GM18498 (cell line): ENCODE results near the gene DLGAP3.

Experiments
- ATAC-seq: cut with Tn5 transposase; IDR thresholded peaks from one replicate; pipeline ENCODE4 v1.9.1; 2021; ENCODE audit warnings: mild to moderate bottlenecking, moderate library complexity; ENCODE audit not compliant: unreplicated experiment

Gene DLGAP3

GRCh38 chr1:34868230-34869049 is 61.0 kb downstream of the DLGAP3 start:
- no peak for ATAC-seq

- ATAC-seq, result no peak
Observed at GRCh38 chr1:34867415-34867814, 62.0 kb downstream of the DLGAP3 start.

DNA sequence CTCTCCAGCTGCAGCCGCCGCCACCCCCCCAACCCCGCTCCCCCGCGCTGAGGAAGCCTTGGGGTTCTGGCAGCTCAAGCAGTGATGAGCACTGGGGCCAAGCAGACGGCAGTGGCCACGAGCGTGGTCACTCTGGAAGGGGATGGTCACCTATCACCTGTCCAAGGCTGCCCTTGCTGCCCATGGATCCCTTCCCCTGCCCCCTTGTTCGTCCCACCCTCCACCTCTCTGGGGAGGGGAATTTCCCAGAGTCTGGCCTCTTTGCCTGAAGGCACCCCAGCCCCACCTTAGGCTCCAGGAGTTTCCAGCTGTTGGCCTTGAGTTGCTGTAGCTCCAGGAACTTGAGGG is 62.7 kb downstream of the DLGAP3 start:
- ATAC-seq, result no peak

- ATAC-seq, result peak; percentile 62
Observed at GRCh38 chr1:34865981-34866761, 63.3 kb downstream of the DLGAP3 start.

DNA sequence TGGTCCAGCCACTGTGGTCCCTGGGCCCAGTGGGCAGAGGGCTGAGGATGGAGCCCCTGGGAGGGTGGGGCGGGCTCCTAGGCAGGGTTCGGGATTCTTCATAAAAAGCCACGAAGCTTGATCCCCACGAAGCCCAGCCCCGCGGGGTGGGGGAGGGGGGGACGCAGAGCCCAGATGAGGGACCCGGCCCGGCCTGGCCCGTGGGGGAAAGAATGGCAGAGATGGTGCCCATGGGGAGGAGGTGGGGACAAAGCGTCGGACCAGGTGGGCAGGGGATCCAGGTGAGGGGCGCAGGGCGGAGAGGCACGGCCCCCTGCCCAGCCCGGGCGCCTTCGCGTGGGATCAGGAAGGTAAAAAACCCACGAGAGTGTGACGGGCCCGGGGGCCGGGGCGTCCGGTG is 63.9 kb downstream of the DLGAP3 start:
- no peak for ATAC-seq

DNA sequence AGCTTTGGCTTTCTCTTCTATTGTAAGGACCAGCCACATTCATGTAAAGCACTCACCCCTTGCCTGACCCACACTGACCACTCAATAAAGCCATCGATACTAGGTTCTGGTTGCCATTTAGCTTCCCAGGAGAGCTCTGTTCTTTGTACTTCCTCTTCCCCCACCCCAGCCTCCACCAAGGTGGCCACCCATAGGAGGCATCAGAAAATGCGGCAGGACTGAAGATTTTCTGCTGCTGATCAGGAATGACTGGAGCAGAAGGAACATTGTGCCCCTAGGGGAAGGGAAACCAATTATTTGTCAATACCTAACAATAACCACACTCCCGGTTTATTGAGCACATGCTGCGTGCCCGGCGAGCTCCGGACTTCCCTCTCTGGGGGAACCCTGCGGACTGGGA is 64.7 kb downstream of the DLGAP3 start:
- ATAC-seq, result no peak

DNA sequence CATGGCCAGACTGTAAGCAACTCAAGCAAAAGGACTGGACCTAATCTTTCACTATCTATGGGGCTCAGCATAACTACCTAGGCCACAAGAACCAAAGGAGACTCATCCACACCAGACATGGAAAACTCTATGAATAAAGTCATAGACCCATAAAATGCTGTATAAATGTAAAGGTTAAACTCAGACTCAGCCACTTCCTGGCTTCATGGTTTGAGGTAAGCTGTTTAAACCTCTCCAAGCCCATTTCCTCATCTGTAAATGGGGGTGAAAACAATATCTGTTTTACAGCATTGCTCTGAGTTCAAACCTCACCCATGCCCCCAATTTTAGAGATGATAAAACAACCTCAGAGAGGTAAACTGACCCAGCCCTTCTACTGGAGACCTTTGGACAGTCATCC is 65.9 kb downstream of the DLGAP3 start:
- ATAC-seq, result no peak

DNA sequence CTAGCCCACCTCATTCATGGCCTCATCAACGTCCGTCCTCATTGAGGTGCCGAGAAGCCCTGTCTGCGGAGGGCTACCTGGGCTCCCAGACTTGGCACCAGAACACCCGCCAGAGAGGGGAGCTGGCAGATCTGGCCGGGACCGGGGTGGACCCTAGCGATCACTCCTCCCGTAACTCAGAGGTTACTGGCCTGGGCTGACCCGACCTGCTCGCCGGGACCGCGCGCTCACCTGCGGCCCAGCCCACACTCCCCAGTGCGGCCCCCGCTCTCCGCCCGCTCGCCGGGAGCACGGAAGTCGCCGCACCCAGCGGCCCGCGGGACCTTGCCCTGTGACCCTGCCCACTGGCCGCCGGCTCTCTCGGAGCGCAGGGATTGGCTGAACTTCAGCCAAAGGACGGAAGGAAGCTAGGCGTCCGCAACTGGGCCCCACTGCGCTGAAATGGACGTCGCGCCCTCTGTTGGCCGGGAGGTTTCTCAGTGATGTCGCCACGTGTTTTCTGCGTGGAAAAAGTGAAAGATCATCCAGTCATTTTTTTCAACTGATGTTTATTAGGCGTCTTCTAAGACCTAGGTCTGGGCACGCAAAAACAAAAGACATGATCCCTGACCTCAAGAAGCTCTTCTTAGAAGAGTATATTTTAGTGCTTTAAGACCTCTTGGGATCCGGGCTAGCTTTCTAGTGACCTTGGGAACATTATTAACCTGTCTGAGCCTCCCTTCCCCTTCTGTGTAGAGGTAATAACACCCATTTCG is 69.8 kb downstream of the DLGAP3 start, which contains the start of gene SMIM12:
Gene SMIM12, minus strand, starts transcription at position 304 of the 755 bp plus-strand sequence. CDS start 3,772 bp downstream, outside the sequence.
- ATAC-seq, result peak; percentile 96

GRCh38 chr1:34858901-34859445 is 70.5 kb downstream of the DLGAP3 start:
- peak; percentile 2 for ATAC-seq

- ATAC-seq, result no peak
Observed at GRCh38 chr1:34856697-34857096, 72.8 kb downstream of the DLGAP3 start.

DNA sequence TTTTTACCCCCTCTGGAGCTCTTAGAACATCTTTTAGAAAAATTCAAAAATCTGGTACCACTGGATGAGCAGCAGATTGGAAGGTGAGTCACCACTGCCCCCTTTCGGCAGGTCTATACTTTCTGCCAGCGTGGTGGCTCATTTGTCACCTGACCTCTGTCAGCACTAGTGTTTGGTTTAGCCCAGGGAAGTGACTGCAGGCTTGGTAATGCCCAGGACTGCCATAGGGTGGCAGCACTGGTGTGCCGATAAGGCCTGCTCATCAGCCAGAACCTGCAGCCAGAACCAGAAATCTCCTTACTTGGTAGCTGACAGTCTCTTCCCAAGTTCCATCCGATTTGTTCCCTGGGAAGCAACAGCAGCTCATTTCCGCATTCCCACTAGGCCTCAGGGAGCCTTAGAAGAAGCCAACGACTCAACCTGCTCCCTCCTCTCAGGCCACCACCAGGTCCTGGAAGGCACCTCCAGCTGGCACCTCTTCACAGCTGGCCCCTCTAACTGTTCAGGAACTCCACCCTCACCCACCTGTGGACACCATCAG is 76.7 kb downstream of the DLGAP3 start:
- peak; percentile 96 for ATAC-seq

- ATAC-seq, result no peak
Observed at GRCh38 chr1:34851431-34852105, 77.9 kb downstream of the DLGAP3 start.

DNA sequence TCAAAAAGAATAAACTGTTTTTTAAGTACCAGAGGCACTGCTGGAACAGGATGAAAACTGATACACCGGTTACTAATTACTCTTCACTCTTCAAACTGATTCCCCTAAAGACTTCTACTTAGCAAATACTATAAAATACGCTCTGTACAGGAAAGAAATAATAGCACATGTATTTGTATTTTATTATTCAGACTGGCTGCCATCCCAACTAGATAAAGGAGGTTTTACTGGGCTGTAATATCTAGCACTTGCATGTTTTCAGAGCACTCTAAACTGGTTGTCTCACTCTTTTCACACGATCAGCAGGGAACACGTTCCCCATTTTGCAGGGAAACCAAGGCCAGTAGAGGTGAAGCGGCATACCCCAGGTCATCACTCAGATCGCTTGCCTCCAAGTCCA is 79.1 kb downstream of the DLGAP3 start:
- no peak for ATAC-seq

DNA sequence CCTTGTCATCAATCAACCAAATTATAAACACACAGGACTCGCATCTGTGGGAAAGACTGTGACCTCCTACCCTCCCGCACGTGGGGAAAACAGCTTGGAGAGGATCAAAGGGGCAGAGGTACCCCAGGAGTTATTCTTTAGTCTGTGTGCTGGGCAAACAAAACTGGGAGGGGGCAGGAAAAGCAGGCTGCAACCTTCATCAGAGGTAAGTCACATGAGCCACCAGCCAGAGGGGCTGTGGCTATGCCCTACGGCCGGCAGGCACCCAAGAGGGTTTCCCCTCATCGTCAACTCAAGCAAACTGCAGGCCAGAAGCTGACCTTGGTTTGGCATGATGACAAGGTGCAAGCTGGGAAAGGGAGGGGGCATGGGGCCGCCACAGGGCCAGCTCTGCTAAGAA is 82.4 kb downstream of the DLGAP3 start:
- ATAC-seq, result no peak

DNA sequence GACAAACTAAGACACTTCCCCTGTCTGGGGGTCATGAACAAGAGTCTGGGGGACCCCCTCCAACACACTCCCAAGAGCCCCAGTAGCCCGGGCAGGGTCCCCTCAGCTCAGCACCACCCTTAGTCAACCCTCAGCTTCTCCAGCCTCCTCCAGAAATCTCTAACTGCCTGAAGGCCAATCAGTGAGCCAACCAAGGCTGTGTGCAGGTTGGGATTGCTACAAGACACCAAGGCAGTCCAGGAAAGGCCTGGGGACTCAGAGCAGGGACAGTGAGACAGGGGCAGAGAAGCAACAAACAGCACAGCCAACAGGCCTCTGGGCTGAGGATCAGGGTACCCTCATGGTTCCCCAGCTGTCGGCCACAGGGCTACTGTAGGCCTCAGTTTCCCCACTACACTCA is 83.2 kb downstream of the DLGAP3 start:
- no peak for ATAC-seq

DNA sequence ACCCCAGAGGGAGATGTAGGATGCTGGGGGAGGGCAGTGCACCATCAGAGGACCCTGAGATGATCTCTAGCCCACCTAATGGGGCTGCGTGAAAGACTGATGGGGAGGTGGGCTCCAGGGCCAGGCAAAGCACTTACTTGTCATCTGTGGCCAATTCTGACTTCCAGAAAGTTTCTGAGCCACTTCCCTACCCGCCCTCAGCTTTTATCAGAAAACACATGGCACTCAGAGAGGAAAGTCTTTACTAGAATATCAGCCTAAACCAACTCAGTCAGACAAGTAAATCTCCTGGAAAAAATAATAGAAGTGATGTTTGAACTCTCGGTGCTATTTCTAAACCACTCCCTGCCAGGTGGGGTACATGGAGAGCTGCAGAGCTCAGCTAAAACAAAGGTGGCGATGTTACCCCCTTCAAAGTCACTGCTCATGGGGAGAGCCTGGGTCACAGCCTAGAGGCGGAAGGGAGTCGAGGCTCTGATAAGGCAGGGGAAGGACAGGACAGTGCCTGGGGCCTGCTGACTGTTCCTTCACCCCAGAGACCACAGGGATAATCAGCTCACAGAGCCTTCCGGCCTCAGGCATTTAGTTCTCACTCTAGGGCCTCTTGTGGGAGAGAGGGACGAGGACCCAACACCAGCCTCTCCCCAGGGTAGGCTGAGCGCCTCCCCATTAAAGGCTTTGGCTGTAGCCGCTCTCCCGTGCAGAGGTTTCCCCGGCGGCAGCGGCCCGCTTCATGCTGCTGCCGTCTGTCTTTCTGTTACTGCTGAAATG is 84.1 kb downstream of the DLGAP3 start:
- no peak for ATAC-seq

GRCh38 chr1:34844252-34844634 is 85.2 kb downstream of the DLGAP3 start:
- no peak for ATAC-seq

- ATAC-seq, result no peak
Observed at GRCh38 chr1:34843392-34844251, 85.8 kb downstream of the DLGAP3 start.

DNA sequence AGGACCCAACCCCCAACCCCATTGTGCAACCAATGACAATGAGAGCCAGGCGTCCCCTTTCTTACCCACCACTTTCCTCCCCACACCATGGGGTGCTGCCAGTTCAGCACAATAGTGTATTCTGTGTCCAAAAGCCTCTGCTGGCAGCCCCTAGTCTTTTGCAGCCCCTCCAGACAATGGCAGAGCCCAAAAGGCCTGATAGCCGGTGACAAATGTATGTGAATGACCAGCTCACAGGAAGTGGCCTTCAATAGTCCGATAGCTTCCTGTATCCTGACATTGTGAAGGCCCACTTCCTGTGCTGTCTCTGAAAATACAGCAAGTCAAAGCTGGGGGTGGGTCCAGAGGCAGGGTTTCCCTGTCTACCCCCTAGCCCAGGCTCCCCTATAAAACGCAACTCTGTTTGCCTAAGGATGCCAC is 86.5 kb downstream of the DLGAP3 start:
- ATAC-seq, result no peak
